GM19240 (cell line): ENCODE results near the gene TGFB1.
"Not testable (repeated sequence)": the region's sequence is repeated elsewhere in the genome, so short reads cannot be mapped to it uniquely, and the experiment has no call there.

ENCODE experiments used
- DNase-seq: peaks from one replicate; pipeline ENCODE4 v3.0.0; 2011; ENCODE audit warnings: low spot score; ENCODE audit not compliant: insufficient read length

The TGFB1 gene

DNA sequence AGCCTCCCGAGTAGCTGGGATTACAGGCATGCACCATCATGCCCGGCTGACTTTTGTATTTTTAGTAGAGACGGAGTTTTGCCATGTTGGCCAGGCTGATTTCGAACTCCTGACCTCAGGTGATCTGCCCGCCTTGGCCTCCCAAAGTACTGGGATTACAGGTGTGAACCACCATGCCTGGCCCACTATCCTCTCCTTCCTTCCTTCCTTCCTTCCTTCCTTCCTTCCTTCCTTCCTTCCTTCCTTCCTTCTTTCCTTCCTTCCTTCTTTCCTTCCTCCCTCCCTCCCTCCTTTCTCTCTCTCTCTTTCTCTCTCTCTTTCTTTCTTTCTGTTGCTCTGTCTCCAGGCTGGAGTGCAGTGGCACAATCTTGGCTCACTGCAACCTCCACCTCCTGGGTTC lies 17.4 kb upstream of the TGFB1 start:
- not testable (repeated sequence) for DNase-seq

DNA sequence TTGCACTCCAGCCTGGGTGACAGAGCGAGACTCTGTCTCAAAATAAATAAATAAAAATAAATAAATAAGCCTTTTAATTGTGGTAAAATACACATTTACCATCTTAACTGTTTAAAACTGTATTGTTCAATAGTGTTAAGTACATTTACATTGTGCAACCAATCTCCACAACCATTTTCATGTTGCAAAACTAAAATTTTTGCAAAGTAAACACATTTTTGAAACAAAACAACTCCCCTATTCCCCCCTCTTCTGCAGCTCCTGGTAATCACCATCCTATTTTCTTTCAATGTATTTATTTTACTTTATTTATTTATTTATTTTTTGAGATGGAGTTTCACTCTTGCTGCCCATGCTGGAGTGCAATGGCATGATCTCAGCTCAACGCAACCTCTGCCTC lies 16.0 kb upstream of the TGFB1 start:
- DNase-seq, result no peak

DNA sequence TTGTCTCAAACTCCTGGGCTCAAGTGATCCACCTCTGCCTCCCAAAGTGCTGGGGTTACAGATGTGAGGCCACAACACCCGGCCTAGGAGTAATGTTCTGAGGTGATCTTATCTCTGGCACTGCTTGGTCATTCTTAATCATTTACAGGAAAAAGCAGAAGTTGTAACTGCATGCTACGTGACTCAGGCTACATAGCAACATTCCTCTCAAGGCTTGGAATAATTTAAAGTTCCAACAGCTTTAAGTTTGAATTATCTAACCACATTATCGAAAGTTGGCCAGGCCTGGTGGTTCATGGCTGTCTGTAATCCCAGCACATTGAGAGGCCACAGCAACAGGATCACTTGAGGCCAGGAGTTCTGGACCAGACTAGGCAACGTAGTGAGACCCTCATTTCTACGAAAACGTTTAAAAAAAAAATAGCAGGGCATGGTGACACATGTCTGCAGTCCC lies 14.2 kb upstream of the TGFB1 start:
- no peak for DNase-seq

DNA sequence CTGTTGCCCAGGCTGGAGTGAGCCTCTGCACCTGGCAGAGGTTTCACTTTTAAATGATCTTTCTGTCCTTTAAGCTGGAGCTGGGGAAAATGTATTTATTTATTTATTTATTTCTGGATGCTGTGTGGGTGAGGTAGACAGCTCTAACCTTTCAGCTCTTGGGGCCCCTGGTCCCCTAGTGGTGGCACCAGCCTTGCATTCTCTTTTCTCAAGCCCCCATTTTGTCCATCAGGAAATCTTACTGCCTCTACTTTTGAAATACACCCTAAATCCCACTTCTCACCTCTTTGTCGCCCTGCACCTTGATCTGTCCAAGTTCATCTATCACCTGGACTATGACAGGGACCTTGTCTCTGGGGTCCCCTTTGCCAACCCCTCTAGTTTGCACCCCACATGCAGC lies 12.4 kb upstream of the TGFB1 start:
- no peak for DNase-seq

DNA sequence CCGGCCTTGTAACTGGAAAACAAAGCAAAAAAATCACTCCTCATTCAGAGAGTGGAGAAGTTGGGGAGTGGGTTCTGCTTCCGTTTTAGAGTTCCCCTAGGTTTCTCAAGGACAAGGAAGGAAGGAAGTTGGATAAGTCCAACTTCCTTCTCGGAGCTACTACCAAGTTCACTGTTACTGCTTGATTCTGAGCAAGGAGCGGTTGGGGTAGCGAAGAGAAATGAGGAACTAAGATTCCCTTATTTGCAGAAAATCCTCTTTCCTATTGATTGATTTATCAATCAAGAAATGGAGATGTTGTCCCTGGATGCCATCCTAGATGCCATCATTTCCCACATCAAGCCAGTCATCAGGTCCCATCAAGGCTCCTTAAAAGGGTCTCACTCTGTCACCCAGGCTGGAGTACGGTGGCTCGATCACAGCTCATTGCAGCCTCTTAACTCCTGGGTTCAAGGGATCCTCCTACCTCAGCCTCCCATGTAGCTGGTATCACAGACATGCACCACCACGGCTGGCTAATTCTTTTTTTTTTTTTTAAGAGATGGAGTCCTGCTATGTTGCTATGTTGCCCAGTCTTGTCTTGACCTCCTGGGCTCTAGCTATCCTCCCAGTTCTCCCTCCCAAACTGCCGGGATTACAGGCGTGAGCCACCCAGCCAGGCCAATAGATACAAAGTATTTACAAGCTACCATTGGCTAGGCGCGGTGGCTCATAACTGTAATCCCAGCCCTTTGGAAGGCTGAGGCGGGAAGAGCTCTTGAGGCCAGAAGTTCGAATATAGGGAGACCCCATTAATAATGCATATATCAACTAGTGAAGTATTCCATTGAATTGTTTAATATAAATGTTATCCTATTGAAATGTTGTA lies 11.0 kb upstream of the TGFB1 start:
- no peak for DNase-seq

DNA sequence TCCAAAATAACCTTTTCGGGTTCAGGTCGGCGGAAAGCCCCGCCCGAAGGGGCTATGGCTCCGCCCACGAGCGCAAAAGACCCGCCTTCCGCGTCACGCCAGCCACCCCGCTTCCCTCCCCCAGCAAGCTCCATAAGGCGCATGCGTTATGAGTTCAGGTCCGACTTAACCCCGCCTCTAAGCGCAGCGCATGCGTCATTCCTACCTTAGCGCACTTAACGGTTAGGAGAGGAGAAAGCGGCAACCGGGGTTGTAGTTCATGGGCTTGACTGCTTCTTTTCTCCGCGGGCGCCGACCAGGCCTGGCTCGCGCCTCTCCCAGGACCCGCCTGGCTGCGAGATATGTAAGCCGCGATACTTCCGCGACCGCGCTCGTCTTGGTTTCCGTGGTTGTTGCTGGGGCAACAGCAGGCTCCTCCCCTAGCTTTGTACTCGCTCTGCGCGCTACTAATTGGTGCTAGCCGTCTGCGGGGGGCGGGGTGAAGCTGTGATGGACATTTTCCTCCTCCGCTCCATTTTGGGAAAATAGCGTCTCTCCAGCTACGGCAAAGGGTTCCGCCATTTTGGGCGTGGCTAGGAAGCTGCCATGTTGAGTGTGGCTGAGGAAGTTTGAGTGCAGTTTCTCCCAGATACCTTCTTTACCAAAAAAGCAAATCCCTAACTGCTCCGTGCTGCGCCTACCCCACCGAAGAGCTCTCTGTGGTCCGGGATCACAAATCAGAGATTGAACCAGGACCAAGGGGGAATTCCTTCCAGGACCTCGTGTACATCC lies 10.2 kb upstream of the TGFB1 start, which contains the start of gene B9D2:
Gene B9D2 (minus strand): TSS at position 397 of the 771 bp plus-strand sequence. CDS start 630 bp downstream, outside the sequence.
- DNase-seq, result peak; percentile 89

DNA sequence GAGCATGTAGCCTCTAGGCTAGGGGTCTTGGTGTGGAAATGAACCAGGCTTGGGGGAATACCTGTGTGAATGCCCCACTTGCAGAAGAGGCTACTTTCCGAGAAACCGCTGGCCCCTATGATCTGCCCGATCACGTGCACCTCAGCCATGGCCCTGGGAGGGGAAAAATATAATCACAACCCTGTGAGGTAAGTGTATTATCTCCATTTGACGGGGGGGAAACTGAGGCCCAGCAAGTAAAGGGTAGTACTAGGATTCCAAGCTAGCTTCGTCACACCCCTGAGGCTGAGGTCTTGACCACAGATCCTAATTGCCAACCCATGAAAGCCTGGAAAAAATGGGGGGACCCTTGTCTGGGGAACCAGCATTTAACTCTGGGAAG lies 9.6 kb upstream of the TGFB1 start:
- DNase-seq, result no peak

DNA sequence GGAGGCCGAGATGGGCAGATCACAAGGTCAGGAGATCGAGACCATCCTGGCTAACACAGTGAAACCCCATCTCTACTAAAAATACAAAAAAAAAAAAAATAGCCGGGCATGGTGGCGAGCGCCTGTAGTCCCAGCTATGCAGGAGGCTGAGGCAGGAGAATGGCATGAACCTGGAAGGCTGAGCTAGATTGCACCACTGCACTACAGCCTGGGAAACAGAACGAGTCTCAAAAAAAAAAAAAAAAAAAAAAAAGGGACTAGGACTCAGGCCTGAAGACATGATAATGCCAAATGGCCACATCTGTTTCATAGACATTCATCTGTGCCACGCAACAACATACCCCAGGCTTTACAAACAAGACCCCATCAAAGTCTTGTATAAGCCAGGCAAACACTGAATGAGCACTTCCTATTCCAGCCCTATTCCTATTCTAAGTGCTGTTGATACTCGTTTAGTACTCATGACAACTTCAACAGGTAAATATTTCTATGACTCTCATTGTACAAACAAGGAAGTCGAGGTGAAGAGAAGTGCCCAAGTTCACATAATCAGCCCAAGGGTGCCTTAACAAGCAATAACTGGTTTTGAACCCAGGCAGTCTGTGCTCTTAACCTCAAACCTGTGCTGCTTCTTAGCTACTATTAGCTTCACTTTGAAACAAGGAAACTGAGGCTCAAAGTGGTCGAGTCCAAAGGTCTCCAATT lies 8.6 kb upstream of the TGFB1 start:
- DNase-seq, result no peak

DNA sequence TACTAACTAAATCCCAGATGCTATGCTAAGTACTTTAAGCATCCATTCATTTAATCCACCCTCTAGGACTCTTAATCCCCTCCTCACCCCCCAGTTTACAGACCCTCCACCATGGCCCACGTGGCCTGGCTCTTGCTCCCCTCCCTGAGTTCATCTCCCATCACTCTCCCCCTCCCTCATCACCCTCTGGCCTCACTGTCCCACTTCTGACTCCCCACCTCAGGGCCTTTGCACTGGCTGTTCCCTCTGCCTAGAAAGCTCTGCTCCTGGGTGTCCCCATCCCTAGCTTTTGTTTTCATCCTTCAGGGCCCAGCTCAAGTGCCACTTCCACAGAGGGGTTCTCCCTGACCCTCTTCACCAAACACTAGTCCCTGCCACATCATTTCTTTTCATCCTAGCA lies 6.0 kb upstream of the TGFB1 start:
- no peak for DNase-seq

DNA sequence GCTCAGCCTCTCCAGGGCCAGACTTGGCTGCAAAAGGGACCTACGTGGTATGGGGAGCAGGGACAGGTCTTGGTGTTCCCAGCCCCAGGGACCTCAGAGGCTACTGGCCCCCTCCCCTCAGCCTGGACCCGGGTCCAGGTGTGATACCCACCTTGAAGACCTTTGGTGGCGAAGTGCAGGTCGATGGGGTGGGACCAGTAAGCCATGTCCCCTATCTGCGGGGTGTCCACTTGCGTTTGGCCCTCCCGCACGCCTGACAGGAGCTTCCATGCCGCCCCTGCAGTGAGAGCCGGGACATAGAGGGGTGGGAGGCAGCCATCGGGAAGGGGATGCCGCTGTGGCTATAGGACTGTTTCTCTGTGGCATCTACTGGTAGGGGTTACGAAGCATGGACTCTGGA lies 4.0 kb upstream of the TGFB1 start:
- no peak for DNase-seq

DNA sequence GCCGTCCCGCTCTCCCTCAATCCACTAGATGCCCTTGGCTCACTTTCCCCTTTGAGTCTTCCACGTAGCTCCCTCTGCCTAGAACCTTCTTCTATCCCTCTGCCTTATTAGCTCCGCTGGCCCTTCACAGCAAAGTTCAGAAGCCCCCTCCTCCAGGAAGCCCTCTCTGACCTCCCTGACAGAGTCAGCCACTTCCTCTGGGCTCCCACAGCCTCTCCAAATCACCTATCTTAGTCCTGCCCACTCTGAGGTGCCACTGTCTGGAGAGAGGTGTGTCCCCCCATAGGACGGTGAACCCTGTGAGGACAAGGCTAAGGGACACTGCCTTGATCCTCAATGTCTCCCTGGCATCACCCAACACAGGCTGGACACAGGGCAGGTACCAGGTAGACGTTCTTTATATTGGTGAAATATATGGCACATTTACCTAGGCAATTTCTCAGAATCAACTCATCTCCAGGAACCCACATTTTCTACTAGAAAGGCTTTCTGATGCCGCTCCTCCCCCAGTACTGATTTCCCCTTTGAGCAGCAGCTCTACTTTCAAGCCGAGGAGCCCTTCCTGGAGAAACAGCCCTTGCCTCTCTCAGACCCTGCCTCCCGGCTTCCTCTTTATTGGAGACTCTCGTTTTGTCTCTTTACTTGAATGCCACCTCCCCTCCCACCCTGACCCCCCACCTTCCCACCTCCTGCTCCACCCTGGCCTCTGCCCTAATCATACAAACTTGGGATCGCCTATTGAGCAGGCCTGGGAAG lies 3.4 kb upstream of the TGFB1 start:
- no peak for DNase-seq

DNA sequence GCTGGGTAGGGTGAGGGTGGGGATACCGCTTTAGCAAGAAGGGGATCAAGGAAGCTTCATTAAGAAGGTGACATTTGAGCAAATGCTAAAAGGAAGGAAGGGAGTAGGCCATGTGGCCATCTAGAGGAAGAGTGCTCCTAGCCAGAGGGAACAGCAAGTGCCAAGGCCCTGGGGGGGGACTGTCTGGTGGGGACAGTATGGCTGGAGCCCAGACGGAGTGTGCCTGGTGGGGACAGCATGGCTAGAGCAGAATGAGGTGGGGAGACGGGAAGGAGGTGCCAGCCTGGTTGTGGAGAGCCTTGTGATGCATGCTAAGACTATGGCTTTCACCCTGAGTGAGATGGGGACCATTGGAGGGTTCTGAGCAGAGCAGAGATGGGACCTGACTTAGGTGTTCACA lies 2.1 kb upstream of the TGFB1 start:
- no peak for DNase-seq

DNA sequence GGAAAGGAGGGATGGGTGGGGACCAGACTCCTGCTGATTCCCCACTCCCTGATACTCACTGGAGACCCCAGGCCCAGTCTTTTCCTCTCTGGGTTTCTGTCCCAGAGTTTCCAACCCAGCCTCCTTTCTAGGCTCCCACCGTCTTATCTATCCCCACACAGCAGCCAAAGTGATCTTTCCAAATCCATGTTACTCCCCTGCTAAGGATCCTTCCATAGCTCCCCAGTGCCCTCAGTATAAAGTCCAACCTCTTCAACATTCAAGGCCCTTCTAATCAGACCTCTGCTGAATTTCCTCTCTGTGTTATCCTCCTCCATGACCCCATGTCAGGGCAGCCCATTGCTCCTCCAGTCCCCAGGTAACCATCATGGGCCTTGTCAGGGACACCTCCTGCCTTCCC lies 1.3 kb upstream of the TGFB1 start:
- DNase-seq, result no peak

DNA sequence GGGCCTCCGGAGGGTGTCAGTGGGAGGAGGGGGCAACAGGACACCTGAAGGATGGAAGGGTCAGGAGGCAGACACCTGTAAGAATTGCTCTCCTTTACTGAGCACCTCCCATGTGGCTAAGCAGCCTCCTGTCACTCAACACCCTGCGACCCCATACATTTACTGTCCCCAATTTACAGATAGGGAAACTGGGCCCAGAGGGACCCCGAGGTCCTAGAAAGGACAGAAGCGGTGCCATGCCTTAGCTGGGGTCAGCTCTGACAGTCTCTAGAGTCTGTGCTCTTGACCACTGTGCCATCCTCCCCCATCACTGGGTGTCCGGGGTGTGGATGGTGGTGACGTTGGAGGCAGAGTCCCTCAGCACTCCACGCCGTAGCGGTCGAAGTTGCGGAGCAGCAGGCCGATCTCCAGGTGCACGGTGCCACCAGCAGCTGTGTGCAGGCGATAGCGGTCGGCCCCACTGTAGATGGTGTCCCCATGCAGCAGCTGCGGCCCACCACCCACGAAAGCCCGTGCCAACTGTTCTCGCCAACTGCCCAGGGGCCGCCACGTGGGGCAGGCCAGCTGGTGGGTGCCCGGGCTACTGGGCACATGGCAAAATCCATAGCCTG lies 726 bp upstream of the TGFB1 start:
- DNase-seq, result no peak

DNA sequence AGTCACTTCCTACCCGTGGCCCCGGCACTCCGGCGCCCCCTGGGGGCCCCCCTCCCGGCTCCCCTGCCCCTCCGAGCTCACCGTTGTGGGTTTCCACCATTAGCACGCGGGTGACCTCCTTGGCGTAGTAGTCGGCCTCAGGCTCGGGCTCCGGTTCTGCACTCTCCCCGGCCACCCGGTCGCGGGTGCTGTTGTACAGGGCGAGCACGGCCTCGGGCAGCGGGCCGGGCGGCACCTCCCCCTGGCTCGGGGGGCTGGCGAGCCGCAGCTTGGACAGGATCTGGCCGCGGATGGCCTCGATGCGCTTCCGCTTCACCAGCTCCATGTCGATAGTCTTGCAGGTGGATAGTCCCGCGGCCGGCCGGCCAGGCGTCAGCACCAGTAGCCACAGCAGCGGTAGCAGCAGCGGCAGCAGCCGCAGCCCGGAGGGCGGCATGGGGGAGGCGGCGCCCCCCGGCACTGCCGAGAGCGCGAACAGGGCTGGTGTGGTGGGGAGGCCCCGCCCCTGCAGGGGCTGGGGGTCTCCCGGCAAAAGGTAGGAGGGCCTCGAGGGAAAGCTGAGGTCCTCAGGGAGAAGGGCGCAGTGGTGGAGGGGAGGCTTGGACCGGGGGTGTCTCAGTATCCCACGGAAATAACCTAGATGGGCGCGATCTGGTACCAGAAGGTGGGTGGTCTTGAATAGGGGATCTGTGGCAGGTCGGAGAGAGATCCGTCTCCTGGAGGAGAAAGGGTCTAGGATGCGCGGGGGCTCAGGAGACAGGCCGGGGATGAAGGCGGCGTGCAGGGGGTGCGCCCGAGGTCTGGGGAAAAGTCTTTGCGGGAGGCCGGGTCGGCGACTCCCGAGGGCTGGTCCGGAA lies 885 bp downstream of the TGFB1 start:
- DNase-seq, result no peak

DNA sequence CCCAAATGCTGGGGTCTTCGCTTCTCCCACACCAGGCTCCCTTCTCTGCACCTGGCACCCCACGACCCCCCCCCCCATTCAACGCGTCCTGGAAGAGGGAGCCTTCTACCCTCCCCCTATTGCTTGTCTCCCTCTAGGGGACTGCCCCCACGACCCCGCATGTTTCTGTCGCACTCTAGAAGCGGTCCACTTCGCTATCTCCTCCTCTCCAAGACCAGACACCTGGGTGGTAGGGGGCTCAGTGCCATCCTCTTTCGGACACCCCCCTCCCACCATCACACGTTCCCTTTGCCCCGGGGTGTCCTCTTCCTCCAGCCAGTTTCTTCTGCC lies 1.5 kb downstream of the TGFB1 start:
- DNase-seq, result no peak

DNA sequence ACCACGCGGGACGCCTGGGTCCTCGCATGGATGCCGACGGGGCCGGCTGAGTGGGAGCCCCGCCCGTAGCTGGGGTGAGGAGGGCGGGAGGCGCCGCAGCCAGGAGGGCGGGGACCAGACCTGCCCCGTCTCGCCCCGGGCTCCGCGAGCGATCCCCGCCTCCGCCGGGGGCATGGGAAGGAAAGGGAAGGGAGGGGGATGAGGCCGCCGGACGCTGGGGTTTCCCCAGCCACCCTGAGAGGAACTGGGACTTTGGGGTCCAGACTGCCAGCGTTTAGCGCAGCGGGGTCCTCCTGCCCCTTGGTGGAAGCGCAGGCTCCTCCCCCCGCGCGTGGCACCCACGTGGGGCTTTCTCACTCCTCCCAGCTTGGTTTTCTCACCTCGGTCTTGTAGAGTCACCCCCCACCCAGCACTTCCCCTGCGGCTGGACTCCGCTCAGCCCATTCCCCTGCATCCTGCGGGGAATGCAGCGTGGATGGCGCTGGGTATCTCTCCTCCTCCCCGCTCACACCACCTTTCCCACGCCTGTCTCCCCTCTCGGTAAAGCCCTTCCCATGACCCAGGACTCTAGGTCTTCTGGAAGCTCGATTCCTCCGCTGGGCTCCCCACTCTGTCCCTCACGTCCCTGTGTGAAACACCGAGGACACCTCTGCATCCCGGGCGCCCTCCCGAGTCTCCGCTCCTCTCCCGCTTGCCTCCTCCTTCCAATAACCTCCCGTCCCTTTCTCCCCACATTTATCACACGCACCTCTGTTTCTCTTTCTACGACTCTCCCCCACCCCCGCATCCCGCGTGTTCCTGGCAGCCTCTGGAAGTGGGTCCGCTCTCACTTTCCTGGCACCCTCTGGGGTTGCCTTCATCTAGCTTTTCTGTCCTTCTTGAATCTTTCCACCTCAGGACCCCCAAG lies 2.1 kb downstream of the TGFB1 start:
- DNase-seq, result peak; percentile 82

DNA sequence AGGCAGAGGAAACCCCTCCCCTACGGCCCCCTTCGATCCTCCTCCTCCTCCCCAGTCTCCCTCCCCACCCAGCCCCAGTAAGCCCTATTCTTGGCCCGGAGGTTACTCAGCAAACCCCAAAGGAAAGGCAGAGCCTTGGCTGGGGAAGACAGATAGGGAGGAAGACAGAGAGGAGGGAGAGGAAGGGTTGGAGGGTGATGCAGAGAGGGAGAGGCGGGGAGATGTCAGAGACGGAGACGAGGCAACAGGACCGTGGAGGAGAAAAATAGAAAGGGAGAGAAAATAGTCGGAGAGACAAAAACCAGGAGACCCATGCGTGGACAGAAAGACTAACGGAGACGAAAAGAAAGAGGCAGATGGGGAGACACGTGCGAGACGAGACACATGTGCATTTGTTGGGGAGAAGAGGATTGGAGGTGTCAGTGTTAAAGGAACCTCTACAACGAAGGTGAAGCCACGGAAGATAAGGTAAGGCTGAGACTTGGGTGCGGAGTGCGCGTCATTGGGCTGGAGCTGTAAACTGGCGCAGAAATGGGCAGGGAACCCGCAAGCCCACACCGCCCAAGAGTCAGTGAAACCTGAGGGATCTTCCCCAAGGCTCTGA lies 2.9 kb downstream of the TGFB1 start:
- no peak for DNase-seq

DNA sequence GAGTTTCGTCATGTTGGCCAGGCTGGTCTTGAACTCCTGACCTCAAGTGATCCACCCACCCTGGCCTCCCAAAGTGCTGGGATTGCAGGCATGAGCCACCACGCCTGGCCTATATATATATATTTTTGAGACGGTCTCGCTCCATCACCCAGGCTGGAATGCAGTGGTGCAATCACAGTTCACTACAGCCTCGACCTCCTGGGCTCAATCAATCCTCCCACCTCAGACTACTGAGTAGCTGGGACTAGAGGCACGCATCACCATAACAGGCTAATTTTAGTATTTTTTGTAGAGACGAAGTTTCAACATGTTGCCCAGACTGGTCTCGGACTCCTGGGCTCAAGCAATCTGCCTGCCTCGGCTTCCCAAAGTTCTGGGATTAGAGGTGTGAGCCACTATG lies 6.8 kb downstream of the TGFB1 start:
- DNase-seq, result not testable (repeated sequence)
